Loucy (cell line): ENCODE measurements around the gene HIPK1.

Experiments
- CTCF ChIP-seq: fragments of 200-600 bp; sonication (generic); conservative IDR thresholded peaks from 2 replicates; pipeline ENCODE4 v1.5.1; 2014; ENCODE audit warnings: mild to moderate bottlenecking, antibody characterized with exemption, low read length
- EZH2phosphoT487 ChIP-seq: fragments of 200-600 bp; IDR thresholded peaks from 2 replicates; pipeline ENCODE4 v1.6.1; 2018; ENCODE audit warnings: antibody characterized with exemption, mild to moderate bottlenecking, moderate library complexity, borderline replicate concordance

GRCh38 chr1:114022877-114023276 lies 93.8 kb downstream of the HIPK1 start:
- TF ChIP-seq CTCF (no peak), EZH2phosphoT487 (no peak)
